GM18505 (cell line): ENCODE results near the gene SAMHD1.
"Not testable (repeated sequence)": the region's sequence is repeated elsewhere in the genome, so short reads cannot be mapped to it uniquely, and the experiment has no call there.

Source experiments
- ATAC-seq: cut with Tn5 transposase; IDR thresholded peaks from one replicate; pipeline ENCODE4 v1.9.1; 2021; ENCODE audit not compliant: unreplicated experiment
- POLR2A ChIP-seq: IDR thresholded peaks from 4 replicates; pipeline ENCODE4 v1.6.1; 2011; ENCODE audit warnings: borderline replicate concordance; ENCODE audit not compliant: insufficient read depth, insufficient read length; ENCODE audit errors: extremely low read depth

The SAMHD1 gene

GRCh38 chr20:36917240-36917639, 34.3 kb downstream of the SAMHD1 start:
- no peak for ATAC-seq
- TF ChIP-seq POLR2A = no peak

- no peak for ATAC-seq
- no peak for TF ChIP-seq POLR2A
Measured at GRCh38 chr20:36916199-36916598, 35.3 kb downstream of the SAMHD1 start.

- no peak for ATAC-seq
- TF ChIP-seq POLR2A = no peak
Measured at GRCh38 chr20:36908603-36909002, 42.9 kb downstream of the SAMHD1 start.

GRCh38 chr20:36906086-36906485, 45.4 kb downstream of the SAMHD1 start:
- ATAC-seq = not testable (repeated sequence)

- ATAC-seq = not testable (repeated sequence)
Measured at GRCh38 chr20:36905566-36905965, 45.9 kb downstream of the SAMHD1 start.

GRCh38 chr20:36904690-36905089, 46.8 kb downstream of the SAMHD1 start:
- ATAC-seq = no peak
- TF ChIP-seq POLR2A = no peak

- TF ChIP-seq POLR2A = no peak
- ATAC-seq = no peak
Measured at GRCh38 chr20:36895036-36895435, 56.5 kb downstream of the SAMHD1 start.

GRCh38 chr20:36893801-36894200, 57.7 kb downstream of the SAMHD1 start:
- TF ChIP-seq POLR2A = no peak
- no peak for ATAC-seq

- TF ChIP-seq POLR2A = no peak
- ATAC-seq = no peak
Measured at GRCh38 chr20:36891211-36891610, 60.3 kb downstream of the SAMHD1 start.

GRCh38 chr20:36890586-36890985, 60.9 kb downstream of the SAMHD1 start:
- ATAC-seq = no peak
- TF ChIP-seq POLR2A = no peak

GRCh38 chr20:36888880-36889516, 62.5 kb downstream of the SAMHD1 start:
- no peak for TF ChIP-seq POLR2A
- no peak for ATAC-seq

GRCh38 chr20:36887752-36888090, 63.8 kb downstream of the SAMHD1 start:
- ATAC-seq = no peak
- TF ChIP-seq POLR2A = no peak

GRCh38 chr20:36886859-36887751, 64.4 kb downstream of the SAMHD1 start:
- ATAC-seq = no peak
- no peak for TF ChIP-seq POLR2A

GRCh38 chr20:36885356-36885755, 66.2 kb downstream of the SAMHD1 start:
- TF ChIP-seq POLR2A = no peak
- ATAC-seq = no peak
